ENCODE results near the gene CNNM3. TPM values are rescaled to one million over a fixed set of nuclear protein-coding genes. Genes with fewer than 3 reads are reported as not detected.
A peak's percentile ranks its signal among the peaks of the same experiment; 100 is the strongest.

Gene CNNM3
- total and polyA plus RNA-seq, 4 donors, result 10.0 to 19.8 (median 16.1) TPM

DNA sequence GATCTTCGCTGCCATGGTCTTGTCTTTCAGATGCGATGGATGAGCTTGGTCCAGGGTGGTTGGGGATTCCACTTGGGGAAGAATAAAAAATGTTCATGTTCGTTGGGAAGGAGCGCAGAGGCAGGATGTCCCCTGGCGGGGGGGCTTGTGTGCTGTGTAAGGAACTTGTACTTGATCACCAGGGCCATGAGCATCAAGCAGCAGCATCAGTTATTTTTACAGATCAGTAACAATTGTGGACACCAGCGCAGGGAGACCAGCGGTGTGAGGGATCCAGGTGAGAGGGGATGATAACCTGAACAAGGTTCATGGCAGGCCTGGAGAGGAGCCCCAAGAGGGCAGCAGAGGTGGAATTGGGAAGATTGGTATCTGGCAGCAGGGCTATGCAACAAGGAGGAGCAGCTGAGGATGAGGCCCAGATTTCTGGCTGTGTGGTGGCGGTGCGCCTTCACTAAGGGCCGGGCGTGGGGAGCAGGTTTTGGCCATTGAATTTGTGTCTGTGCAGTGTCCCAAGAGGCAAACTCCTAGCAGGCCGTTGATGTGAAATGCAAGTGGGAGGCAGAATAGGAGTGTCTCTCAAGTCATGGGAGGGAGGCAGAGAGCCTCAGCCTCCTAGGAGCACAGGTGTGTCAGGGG lies 3.9 kb downstream of the CNNM3 start:
- Histone ChIP-seq H3K4me1 (ENCODE audit: control insufficient read depth in 4 of 4, insufficient read depth in 4 of 4, low read length in 3 of 4) (peaks cover 22 to 72% (median 62%) of the 10 kb centered on the region in 4 donors), H3K27me3 (ENCODE audit: control insufficient read depth in 4 of 4, insufficient read depth in 4 of 4, low read length in 3 of 4) (no peaks in the 10 kb centered on the region), H3K36me3 (ENCODE audit: control insufficient read depth in 4 of 4, insufficient read depth in 3 of 4, low read depth in 1 of 4, low read length in 3 of 4) (peaks cover under 1 to 8% (median 2%) of the 10 kb centered on the region in 4 donors), H3K9me3 (ENCODE audit: control insufficient read depth in 4 of 4, low read length in 3 of 4) (no peaks in the 10 kb centered on the region), H3K9ac (ENCODE audit: low read depth in 1 of 2, low read length in 2 of 2) (no peak overlapping the region), H3K27ac (ENCODE audit: low read depth in 1 of 2, low read length in 2 of 2) (peak overlapping the region in 1 of 2 donors; percentile 9), H3K4me3 (ENCODE audit: low read depth in 1 of 3, low read length in 3 of 3) (peak overlapping the region in 1 of 3 donors; percentile 6)
- DNase-seq (ENCODE audit: low spot score), result no peak
- 70% methylated on average over 12 of the region's 12 CpGs for WGBS
- TF ChIP-seq YY1 (IDR thresholded peaks at IDR 0.05), result no peak
- no peak for TF ChIP-seq TAF1 (conservative IDR thresholded peaks at IDR 0.05)
- TF ChIP-seq, protein P1, sequence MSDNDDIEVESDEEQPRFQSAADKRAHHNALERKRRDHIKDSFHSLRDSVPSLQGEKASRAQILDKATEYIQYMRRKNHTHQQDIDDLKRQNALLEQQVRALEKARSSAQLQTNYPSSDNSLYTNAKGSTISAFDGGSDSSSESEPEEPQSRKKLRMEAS (IDR thresholded peaks at IDR 0.05), result no peak
- TF ChIP-seq FOXA1 (IDR thresholded peaks at IDR 0.05), result no peak
- TF ChIP-seq HNF4A (conservative IDR thresholded peaks at IDR 0.05), result no peak
- TF ChIP-seq FOXA2 (IDR thresholded peaks at IDR 0.05), result no peak
- TF ChIP-seq, protein P2, sequence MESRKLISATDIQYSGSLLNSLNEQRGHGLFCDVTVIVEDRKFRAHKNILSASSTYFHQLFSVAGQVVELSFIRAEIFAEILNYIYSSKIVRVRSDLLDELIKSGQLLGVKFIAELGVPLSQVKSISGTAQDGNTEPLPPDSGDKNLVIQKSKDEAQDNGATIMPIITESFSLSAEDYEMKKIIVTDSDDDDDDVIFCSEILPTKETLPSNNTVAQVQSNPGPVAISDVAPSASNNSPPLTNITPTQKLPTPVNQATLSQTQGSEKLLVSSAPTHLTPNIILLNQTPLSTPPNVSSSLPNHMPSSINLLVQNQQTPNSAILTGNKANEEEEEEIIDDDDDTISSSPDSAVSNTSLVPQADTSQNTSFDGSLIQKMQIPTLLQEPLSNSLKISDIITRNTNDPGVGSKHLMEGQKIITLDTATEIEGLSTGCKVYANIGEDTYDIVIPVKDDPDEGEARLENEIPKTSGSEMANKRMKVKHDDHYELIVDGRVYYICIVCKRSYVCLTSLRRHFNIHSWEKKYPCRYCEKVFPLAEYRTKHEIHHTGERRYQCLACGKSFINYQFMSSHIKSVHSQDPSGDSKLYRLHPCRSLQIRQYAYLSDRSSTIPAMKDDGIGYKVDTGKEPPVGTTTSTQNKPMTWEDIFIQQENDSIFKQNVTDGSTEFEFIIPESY (IDR thresholded peaks at IDR 0.05), result no peak
- TF ChIP-seq, protein P3, sequence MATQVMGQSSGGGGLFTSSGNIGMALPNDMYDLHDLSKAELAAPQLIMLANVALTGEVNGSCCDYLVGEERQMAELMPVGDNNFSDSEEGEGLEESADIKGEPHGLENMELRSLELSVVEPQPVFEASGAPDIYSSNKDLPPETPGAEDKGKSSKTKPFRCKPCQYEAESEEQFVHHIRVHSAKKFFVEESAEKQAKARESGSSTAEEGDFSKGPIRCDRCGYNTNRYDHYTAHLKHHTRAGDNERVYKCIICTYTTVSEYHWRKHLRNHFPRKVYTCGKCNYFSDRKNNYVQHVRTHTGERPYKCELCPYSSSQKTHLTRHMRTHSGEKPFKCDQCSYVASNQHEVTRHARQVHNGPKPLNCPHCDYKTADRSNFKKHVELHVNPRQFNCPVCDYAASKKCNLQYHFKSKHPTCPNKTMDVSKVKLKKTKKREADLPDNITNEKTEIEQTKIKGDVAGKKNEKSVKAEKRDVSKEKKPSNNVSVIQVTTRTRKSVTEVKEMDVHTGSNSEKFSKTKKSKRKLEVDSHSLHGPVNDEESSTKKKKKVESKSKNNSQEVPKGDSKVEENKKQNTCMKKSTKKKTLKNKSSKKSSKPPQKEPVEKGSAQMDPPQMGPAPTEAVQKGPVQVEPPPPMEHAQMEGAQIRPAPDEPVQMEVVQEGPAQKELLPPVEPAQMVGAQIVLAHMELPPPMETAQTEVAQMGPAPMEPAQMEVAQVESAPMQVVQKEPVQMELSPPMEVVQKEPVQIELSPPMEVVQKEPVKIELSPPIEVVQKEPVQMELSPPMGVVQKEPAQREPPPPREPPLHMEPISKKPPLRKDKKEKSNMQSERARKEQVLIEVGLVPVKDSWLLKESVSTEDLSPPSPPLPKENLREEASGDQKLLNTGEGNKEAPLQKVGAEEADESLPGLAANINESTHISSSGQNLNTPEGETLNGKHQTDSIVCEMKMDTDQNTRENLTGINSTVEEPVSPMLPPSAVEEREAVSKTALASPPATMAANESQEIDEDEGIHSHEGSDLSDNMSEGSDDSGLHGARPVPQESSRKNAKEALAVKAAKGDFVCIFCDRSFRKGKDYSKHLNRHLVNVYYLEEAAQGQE (IDR thresholded peaks at IDR 0.05), result no peak
- TF ChIP-seq, protein P4, sequence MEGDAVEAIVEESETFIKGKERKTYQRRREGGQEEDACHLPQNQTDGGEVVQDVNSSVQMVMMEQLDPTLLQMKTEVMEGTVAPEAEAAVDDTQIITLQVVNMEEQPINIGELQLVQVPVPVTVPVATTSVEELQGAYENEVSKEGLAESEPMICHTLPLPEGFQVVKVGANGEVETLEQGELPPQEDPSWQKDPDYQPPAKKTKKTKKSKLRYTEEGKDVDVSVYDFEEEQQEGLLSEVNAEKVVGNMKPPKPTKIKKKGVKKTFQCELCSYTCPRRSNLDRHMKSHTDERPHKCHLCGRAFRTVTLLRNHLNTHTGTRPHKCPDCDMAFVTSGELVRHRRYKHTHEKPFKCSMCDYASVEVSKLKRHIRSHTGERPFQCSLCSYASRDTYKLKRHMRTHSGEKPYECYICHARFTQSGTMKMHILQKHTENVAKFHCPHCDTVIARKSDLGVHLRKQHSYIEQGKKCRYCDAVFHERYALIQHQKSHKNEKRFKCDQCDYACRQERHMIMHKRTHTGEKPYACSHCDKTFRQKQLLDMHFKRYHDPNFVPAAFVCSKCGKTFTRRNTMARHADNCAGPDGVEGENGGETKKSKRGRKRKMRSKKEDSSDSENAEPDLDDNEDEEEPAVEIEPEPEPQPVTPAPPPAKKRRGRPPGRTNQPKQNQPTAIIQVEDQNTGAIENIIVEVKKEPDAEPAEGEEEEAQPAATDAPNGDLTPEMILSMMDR (IDR thresholded peaks at IDR 0.05; ENCODE audit: low read depth, low read length, missing input control), result no peak
- TF ChIP-seq HNF4G (IDR thresholded peaks at IDR 0.05), result no peak
- no peak for TF ChIP-seq JUND (IDR thresholded peaks at IDR 0.05)
- no peak for TF ChIP-seq RXRA (IDR thresholded peaks at IDR 0.05)
- TF ChIP-seq NR2F2 (IDR thresholded peaks at IDR 0.05), result no peak
- no peak for TF ChIP-seq GABPA (IDR thresholded peaks at IDR 0.05 in 1 of 2, conservative IDR thresholded peaks at IDR 0.05 in 1 of 2)

DNA sequence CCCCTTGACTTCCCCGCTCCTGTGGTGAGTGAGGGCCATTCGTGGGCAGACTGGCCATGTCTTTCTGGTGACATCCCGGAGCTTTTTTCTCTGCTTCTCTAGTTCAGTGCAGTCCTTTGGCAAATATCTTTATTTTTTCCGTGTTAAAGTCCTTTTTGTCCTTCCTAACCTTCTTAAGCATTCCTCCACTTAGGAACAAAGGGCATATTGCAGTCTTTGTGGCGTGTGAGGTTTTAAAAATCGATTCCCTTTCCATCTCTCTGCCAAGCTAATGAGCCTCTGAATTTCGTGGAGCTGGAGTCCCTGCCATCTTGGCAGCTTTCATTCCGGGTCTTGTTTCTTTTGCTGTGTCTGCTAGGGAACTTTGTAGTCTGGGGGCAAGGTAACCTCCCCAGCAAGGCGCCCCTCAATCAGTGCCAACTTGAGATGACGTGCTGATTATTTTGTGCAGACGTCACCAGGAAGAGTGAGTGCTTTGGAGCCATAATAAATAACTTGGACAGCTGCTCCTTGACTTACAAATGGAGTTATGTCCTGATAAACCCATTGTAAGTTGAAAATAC lies 5.1 kb downstream of the CNNM3 start:
- no peak for DNase-seq (ENCODE audit: low spot score)
- no peaks in the 10 kb centered on the region for H3K27me3 ChIP-seq (ENCODE audit: control insufficient read depth in 4 of 4, insufficient read depth in 4 of 4, low read length in 3 of 4)
- H3K4me3 ChIP-seq (ENCODE audit: low read depth in 1 of 3, low read length in 3 of 3), result no peak overlapping the region
- H3K4me1 ChIP-seq (ENCODE audit: control insufficient read depth in 4 of 4, insufficient read depth in 4 of 4, low read length in 3 of 4), result peaks cover 22 to 64% (median 57%) of the 10 kb centered on the region in 4 donors
- WGBS, result 37% methylated on average over 11 of the region's 11 CpGs
- TF ChIP-seq HNF4G (IDR thresholded peaks at IDR 0.05) (peak; percentile 34), SP1 (IDR thresholded peaks at IDR 0.05) (peak; percentile 10), RAD21 (IDR thresholded peaks at IDR 0.05) (no peak), RXRA (IDR thresholded peaks at IDR 0.05) (peak in 1 of 2 donors; percentile 19), YY1 (IDR thresholded peaks at IDR 0.05) (peak; percentile 15), HNF4A (conservative IDR thresholded peaks at IDR 0.05) (peak; percentile 54 to 59), NR2F2 (IDR thresholded peaks at IDR 0.05) (no peak)
- peaks cover 4 to 14% (median 9%) of the 10 kb centered on the region in 4 donors for H3K36me3 ChIP-seq (ENCODE audit: control insufficient read depth in 4 of 4, insufficient read depth in 3 of 4, low read depth in 1 of 4, low read length in 3 of 4)
- no peak overlapping the region for H3K9ac ChIP-seq (ENCODE audit: low read depth in 1 of 2, low read length in 2 of 2)
- H3K9me3 ChIP-seq (ENCODE audit: control insufficient read depth in 4 of 4, low read length in 3 of 4), result no peaks in the 10 kb centered on the region
- H3K27ac ChIP-seq (ENCODE audit: low read depth in 1 of 2, low read length in 2 of 2), result peak overlapping the region in 1 of 2 donors; percentile 9

All from liver (tissue), 9 donors.